GM12874 (cell line): ENCODE data around the gene TEX52.

Experiments
- TF ChIP-seq, protein P1 (sequence below): IDR thresholded peaks from 2 replicates; pipeline ENCODE4 v1.5.1; 2011; ENCODE audit warnings: low read depth, mild to moderate bottlenecking, control low read depth, low read length, moderate library complexity; ENCODE audit not compliant: insufficient read depth

Gene TEX52

DNA sequence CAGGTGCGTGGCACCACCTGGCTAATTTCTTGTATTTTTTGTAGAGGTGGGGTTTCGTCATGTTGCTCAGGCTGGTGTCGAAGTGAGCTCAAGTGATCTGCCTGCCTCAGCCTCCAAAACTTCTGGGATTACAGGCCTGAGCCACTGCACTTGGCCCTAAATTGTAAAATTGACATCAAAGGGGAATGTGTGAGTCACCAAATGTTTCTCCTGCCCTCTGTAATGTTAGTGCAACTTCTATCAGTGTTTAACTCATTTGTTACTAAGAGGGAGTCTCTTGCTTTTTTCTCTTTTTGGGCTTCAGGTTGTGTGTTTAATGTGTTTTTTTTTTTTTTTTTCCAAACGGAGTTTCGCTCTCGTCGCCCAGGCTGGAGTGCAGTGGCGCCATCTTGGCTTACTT, 36.2 kb upstream of the TEX52 start:
- TF ChIP-seq, protein P1, sequence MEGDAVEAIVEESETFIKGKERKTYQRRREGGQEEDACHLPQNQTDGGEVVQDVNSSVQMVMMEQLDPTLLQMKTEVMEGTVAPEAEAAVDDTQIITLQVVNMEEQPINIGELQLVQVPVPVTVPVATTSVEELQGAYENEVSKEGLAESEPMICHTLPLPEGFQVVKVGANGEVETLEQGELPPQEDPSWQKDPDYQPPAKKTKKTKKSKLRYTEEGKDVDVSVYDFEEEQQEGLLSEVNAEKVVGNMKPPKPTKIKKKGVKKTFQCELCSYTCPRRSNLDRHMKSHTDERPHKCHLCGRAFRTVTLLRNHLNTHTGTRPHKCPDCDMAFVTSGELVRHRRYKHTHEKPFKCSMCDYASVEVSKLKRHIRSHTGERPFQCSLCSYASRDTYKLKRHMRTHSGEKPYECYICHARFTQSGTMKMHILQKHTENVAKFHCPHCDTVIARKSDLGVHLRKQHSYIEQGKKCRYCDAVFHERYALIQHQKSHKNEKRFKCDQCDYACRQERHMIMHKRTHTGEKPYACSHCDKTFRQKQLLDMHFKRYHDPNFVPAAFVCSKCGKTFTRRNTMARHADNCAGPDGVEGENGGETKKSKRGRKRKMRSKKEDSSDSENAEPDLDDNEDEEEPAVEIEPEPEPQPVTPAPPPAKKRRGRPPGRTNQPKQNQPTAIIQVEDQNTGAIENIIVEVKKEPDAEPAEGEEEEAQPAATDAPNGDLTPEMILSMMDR, result no peak

DNA sequence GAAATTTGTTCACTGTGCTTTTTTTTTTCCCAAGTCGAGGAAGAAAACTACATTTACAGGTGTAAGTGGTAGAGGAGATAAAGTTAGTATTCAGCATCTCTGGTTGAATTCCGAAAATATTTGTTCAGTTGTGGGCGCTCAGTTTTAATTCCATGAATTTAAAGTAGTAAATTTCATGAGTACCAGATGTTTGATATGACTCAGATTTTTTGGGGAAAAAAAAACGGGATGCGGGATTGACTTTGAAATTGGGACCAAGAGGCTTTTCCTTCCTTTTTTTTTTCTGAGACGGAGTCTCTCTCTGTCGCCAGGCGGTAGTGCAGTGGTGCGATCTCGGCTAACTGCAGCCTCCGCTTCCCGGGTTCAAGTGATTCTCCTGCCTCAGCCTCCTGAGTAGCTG, 35.4 kb upstream of the TEX52 start:
- TF ChIP-seq, protein P1, result no peak

DNA sequence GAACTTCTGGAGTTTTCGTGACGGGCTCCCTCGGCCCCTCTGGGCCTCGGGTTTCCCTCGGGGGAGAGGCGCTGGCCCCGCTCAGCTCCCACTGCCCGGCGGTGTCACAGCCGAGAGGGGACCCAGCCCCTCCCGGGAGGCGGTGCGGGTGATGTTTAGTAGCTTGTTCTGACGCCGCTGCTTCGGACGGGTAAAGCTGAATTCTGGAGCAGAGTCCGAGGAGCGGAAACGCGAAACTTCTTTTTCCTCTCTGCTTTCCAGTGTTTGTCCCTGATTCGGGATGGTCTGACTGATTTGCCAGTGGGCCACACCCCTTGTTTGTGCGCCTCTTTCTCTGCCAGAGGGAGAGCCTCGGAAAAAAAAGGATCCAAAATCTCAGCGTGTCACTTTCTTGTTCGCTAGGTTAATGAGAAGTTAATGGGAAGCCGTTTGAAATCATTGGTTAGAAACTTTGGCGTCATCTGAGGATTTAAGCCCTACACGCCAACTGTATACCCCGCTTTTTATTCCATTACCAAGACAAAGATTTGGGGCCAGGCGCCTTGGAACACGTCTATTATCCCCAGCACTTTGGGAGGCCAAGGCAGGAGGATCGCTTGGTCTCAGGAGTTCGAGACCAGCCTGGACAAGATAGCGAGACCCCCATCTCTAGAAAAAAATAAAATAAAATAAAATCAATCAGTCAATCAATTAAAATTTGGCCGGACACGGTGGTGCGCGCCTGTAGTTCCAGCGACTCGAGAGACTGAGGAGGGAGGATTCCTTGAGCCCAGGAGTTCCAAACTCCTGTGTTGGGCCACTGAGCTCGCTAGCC, 34.6 kb upstream of the TEX52 start:
- TF ChIP-seq, protein P1, result no peak

DNA sequence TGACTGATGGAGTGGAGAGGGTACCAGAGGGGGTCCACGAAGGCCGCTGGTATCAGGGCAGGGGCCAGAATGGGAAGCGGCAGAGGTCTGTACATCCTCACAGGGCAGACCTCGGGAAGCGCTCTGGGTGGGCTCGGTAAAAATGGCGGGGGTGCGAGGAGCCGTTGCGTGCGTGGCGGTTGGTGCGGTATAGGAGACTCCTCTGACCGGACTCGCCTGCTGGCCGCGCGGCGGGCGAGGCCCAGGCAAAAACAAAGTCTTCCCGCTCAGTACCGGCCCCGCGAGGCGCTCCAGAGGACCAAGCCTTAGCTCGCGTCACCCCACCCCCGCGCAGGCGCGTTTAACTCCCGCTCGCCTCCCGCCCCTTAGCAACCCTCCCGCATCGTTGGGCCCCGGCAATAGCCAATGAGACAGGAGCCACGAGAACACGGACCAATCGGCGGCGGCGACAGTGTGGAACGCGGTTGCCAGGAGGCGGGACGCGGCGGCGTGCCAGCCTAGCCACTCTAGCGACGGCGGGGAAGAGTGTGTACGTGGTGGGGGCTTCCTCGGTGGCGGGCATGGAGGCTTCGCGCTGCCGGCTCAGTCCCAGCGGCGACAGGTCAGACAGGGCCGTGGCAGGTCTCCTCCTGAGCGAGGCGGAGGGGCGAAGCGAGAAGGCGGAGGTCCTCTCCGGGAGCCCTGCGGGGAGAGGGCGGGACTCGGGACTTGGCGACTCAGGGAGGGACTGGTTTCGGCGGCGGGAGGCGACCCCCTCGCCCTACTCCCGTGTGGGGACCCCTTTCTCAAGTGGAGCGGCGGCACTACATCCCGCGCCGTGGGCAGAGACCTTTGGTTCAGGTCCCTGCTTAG, 33.8 kb upstream of the TEX52 start, which contains the start of gene TULP3:
TSS of gene TULP3 (plus strand) at position 504 of the 852 bp plus-strand sequence. CDS start at position 561, 57 bp downstream.
- TF ChIP-seq, protein P1, result 0 out of 2 replicates have a peak, but pooled peaks have one; percentile 1

DNA sequence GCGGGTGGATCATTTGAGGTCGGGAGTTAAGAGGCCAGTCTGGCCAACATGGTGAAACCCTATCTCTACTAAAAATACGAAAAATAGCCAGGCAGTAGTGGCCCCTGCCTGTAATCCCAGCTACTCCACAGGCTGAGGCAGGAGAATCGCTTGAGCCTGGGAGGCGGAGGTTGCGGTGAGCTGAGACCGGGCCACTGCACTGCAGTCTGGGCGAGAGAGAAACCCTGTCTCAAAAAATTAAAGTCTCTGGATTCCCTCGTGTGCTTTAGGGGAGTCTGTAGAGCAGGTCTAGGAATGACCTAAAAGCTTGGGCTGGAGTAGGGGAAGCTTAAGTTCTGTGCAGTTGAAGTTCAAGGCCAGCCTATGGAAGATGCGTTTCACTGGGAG, 33.2 kb upstream of the TEX52 start:
- TF ChIP-seq, protein P1, result no peak

DNA sequence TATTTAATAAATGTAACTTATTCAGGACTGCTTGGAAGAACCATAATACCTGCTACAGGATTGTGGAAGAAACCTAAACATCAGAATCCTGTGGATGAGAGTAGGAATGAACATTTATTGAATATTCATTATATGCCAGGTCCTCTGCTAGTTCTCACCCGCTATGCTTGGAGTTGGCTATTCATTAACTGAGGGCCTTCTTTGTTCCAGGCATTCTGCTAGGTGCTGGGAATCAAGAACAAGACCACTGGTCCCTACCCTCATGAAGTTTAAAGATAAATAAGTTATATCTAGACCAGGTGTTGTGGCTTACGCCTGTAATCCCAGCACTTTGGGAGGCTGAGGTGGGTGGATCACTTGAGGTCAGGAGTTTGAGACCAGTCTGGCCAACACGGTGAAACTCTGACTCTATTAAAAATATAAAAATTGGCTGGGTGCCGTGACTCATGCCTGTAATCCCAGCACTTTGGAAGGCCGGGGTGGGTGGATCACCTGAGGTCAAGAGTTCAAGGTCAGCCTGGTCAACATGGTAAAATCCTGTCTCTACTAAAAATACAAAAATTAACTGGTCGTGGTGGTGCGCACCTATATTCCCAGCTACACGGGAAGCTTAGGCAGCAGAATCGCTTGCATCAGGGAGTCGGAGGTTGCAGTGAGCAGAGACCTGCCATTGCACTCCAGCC, 30.1 kb upstream of the TEX52 start:
- TF ChIP-seq, protein P1, result no peak

DNA sequence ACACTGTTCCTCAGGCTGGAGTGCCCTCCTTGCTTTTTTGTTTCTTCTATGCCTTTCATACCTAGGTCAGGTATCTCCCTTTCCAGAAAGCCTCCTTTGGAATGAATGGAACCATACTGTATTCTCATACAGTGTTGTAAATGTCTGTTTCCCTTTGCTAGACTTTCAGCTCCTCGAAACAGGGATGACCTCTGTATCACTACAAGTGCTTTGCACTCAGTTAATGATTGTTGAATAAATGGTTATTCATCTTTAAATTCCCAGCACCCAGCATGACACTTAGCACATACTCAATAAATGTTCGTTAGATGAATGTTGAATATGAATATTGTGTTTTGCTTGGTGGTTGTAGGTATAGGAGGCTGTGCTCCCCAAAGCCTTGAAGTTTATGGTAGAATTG, 28.0 kb upstream of the TEX52 start:
- TF ChIP-seq, protein P1, result no peak
